Activated B cell treated with CpG ODN at 0.5 μM for 24 hours (primary cell): Measurements from ENCODE around the gene FAM131B. TPM values are rescaled to one million over a fixed set of nuclear protein-coding genes. Genes with fewer than 3 reads are reported as not detected.

Source experiments
- ATAC-seq: fragments of 200-7000 bp; cut with Tn5 transposase; one replicate; pipeline ENCODE4 v1.10.0; 2021; ENCODE audit warnings: low read depth, mild to moderate bottlenecking, moderate library complexity
- CTCF ChIA-PET: fragments of 350-600 bp; sonication (Branson Sonifier 250); formaldehyde crosslinking; loops from one replicate; lab custom pipeline; 2021; ENCODE audit warnings: antibody characterized with exemption; lab: Charles Lee
- POLR2A ChIA-PET: fragments of 350-600 bp; sonication (Branson Sonifier 250); formaldehyde crosslinking; loops from one replicate; lab custom pipeline; 2021; ENCODE audit warnings: antibody characterized with exemption; lab: Charles Lee
- DNase-seq: peaks from one replicate; pipeline ENCODE4 v3.0.0; 2022
- H3K27ac Mint-ChIP-seq: one replicate; pipeline ENCODE4 v1.8.0; 2020; ENCODE audit warnings: mixed read lengths
- H3K27me3 Mint-ChIP-seq: one replicate; pipeline ENCODE4 v1.8.0; 2021; ENCODE audit warnings: mixed read lengths
- H3K36me3 Mint-ChIP-seq: one replicate; pipeline ENCODE4 v1.8.0; 2021; ENCODE audit warnings: low read depth, mixed read lengths
- H3K4me1 Mint-ChIP-seq: one replicate; pipeline ENCODE4 v1.8.0; 2021; ENCODE audit warnings: mixed read lengths
- H3K4me3 Mint-ChIP-seq: one replicate; pipeline ENCODE4 v1.8.0; 2020; ENCODE audit warnings: mild to moderate bottlenecking, mixed read lengths
- H3K9me3 Mint-ChIP-seq: one replicate; pipeline ENCODE4 v1.8.0; 2020; ENCODE audit warnings: mixed read lengths
- CTCF ChIP-seq: fragments of 200-600 bp; IDR thresholded peaks from one replicate; pipeline ENCODE4 v1.8.0; 2022; ENCODE audit warnings: antibody characterized with exemption, mild to moderate bottlenecking
- intact Hi-C: fragments of 100-400 bp; cut with micrococcal nuclease; formaldehyde crosslinking; loops from one replicate; pipeline ENCODE4 v1.15.1; 2024
- total RNA-seq: library from RNA; stranded (reverse); gene quantifications from 2 replicates; pipeline ENCODE4 v1.2.3, GENCODE V29; 2022

Gene FAM131B
- total RNA-seq, 1 donor from 2014 or later: not detected

DNA sequence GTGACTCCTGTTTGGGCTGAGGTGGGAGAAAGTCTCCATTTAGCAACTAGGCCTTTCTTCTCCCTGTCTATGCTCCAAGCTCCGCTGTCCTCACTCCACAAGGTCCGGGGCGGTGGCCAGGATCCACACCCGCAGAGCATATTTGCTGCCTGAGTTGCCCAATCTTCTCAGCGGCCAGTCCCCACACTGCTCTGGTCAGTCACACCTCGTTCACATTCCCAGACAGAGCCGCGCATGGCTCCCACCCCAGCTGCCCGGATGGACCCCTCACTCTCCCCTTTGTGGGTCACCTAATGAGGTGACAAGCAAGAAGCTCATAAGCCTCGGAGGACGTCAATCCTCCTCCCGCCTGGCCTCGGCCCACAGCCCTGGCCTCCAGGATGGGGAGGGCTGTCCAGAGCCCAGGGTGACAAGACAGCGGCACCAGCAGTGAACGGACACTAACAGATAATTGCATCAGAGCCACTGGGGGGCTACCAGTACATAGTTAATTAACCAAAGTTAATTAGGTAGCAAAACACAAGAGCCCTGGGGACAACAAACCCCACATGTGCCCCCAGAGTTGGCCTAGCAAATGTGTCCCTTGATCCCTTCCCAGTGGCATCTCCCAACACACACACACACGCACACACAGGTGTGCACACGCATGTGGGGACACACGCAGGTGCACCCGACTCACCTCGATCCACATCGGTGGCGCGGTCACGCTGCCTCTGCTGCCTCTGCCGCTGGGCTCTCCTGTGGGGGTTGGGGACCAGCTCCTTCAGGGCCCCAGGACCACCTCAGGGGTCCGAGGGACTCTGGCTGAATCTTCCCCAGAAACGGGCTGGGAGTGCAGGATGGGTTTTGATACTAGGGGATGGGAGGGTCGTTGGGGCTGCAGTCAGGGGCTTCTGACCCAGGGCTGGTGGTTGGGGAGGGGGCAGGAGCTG, 34.4 kb upstream of the FAM131B start:
- TF ChIP-seq CTCF: no peak
- H3K4me3 Mint-ChIP-seq: no peak overlapping the region
- CTCF ChIA-PET: interaction anchor here (1.6 kb wide), 1 partner anchor 156 kb away, joined by 6 read pairs; no protein-coding TSS in a partner anchor
- no peaks in the 10 kb centered on the region for H3K9me3 Mint-ChIP-seq
- POLR2A ChIA-PET: no interaction called here
- intact Hi-C loops: no loop called here
- no peak overlapping the region for H3K27ac Mint-ChIP-seq
- DNase-seq (no peak), ATAC-seq (no peak)
- no peaks in the 10 kb centered on the region for H3K27me3 Mint-ChIP-seq
- peaks cover 12% of the 10 kb centered on the region for H3K36me3 Mint-ChIP-seq
- no peaks in the 10 kb centered on the region for H3K4me1 Mint-ChIP-seq

- Mint-ChIP-seq H3K4me3 (no peak overlapping the region), H3K9me3 (no peaks in the 10 kb centered on the region), H3K36me3 (peaks cover 16% of the 10 kb centered on the region), H3K27me3 (no peaks in the 10 kb centered on the region), H3K4me1 (no peaks in the 10 kb centered on the region), H3K27ac (no peak overlapping the region)
- ChIA-PET CTCF (interaction anchor here (1.6 kb wide), 1 partner anchor 156 kb away, joined by 6 read pairs; no protein-coding TSS in a partner anchor), POLR2A (interaction anchor here (0.5 kb wide), 1 partner anchor 106 kb away, joined by 9 read pairs; no protein-coding TSS in a partner anchor)
- intact Hi-C loops: no loop called here
- TF ChIP-seq CTCF: no peak
- DNase-seq: no peak
- no peak for ATAC-seq
Measured at GRCh38 chr7:143396182-143396581, 33.7 kb upstream of the FAM131B start.

DNA sequence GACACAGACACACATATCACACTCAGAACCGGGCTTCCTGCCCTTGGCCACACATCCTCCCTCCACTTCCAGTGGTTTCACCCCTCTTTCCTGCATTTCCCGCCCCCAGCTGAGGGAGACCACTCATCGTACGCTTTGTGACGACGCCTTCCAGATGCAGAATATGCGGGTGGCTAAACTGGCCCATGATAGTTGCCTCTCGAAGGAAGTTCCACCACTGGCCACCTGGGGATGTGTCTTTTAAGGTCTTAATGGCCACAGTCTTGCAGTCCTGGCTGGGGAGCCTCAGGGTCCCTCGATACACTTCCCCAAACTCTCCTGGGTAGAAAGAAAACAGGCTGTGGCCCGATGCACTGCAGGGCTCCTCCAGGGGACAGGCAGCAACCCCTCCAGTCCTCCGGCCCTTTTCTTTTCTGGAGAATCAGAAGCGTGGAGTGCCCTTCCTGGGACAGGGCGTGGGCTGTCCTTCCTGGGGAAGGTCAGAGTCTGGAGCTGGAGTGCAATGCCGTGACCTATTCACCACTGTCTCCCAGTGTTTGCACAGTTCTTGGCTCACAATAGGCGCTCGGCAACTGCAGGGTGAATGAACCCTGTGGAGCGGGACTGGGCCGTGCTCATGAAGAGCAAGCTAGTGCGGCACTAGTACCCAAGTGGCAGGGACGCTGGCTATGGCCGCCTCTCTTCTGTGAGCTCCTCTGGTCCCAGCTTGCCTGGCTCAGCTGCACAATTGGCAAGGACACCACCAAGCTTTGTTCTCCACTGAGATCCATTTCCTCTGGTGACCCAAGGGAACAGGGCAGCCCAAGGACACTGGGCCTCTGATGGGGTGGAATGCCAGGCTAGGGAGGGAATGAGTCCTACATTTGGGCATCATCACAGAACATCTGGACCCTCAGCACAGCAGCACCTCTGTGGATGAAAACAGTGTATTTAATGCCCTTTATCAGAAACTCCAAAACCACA, 33.0 kb upstream of the FAM131B start:
- POLR2A ChIA-PET: interaction anchor here (0.5 to 1.1 kb wide), 2 partner anchors 16 to 105 kb away, joined by 3 to 9 read pairs; no protein-coding TSS in a partner anchor
- H3K9me3 Mint-ChIP-seq: no peaks in the 10 kb centered on the region
- DNase-seq (no peak), ATAC-seq (no peak)
- no peak for TF ChIP-seq CTCF
- H3K27me3 Mint-ChIP-seq: no peaks in the 10 kb centered on the region
- H3K36me3 Mint-ChIP-seq: peaks cover 22% of the 10 kb centered on the region
- H3K27ac Mint-ChIP-seq: no peak overlapping the region
- intact Hi-C loops: no loop called here
- CTCF ChIA-PET: interaction anchor here (1.6 kb wide), 1 partner anchor 155 kb away, joined by 6 read pairs; no protein-coding TSS in a partner anchor
- H3K4me3 Mint-ChIP-seq: no peak overlapping the region
- no peaks in the 10 kb centered on the region for H3K4me1 Mint-ChIP-seq

- no peaks in the 10 kb centered on the region for H3K4me1 Mint-ChIP-seq
- no peak overlapping the region for H3K4me3 Mint-ChIP-seq
- H3K9me3 Mint-ChIP-seq: no peaks in the 10 kb centered on the region
- ATAC-seq (no peak), DNase-seq (no peak)
- no peaks in the 10 kb centered on the region for H3K27me3 Mint-ChIP-seq
- TF ChIP-seq CTCF: no peak
- peaks cover 28% of the 10 kb centered on the region for H3K36me3 Mint-ChIP-seq
- intact Hi-C loops: no loop called here
- CTCF ChIA-PET: no interaction called here
- no peak overlapping the region for H3K27ac Mint-ChIP-seq
- POLR2A ChIA-PET: interaction anchor here (1.1 kb wide), 1 partner anchor 15 kb away, joined by 3 read pairs; no protein-coding TSS in a partner anchor
Measured at GRCh38 chr7:143394777-143395176, 32.3 kb upstream of the FAM131B start.
